Keratinocyte (primary cell): ENCODE data around the gene FRMPD1. TPM values are rescaled to one million over a fixed set of nuclear protein-coding genes. Genes with fewer than 3 reads are reported as not detected.

Source experiments
- DNase-seq: peaks from one replicate; pipeline ENCODE4 v3.0.0-alpha.2; 2011; ENCODE audit warnings: low read depth, missing footprints, low spot score
- FAIRE-seq: peaks from 2 replicates; lab custom pipeline; 2011; peaks lifted over from hg19 to GRCh38; lab: Jason Lieb, UNC
- H2AFZ ChIP-seq: 2 replicates; pipeline ENCODE4 v1.6.0; 2012; ENCODE audit warnings: low read length, control low read depth, inconsistent platforms; ENCODE audit not compliant: control insufficient read depth
- H3K27ac ChIP-seq: 2 replicates; pipeline ENCODE4 v1.5.1; 2011; ENCODE audit warnings: low read length; ENCODE audit not compliant: control insufficient read depth, insufficient read depth
- H3K27me3 ChIP-seq: 3 replicates; pipeline ENCODE4 v1.6.0; 2011; ENCODE audit warnings: low read length; ENCODE audit not compliant: control insufficient read depth, insufficient read depth; ENCODE audit errors: extremely low read depth
- H3K36me3 ChIP-seq, 2 experiments: 2 replicates in 1 of 2; 3 replicates in 1 of 2; pipeline ENCODE4 v1.5.1; 2011; ENCODE audit warnings: low read length in 2 of 2, mild to moderate bottlenecking in 1 of 2; ENCODE audit not compliant: control insufficient read depth in 2 of 2, insufficient read depth in 2 of 2; ENCODE audit errors: extremely low read depth in 1 of 2
- H3K4me1 ChIP-seq: 3 replicates; pipeline ENCODE4 v1.5.1; 2011; ENCODE audit warnings: low read length; ENCODE audit not compliant: control insufficient read depth, insufficient read depth; ENCODE audit errors: extremely low read depth
- H3K4me2 ChIP-seq: 3 replicates; pipeline ENCODE4 v1.6.0; 2011; ENCODE audit warnings: low read depth, low read length; ENCODE audit not compliant: control insufficient read depth, insufficient read depth; ENCODE audit errors: extremely low read depth
- H3K4me3 ChIP-seq, 3 experiments: fragments of 200-600 bp in 1 of 3; sonication (generic) in 1 of 3; 2 replicates in 2 of 3; 3 replicates in 1 of 3; pipeline ENCODE4 v1.5.1; 2011 to 2016; ENCODE audit warnings: low read length in 3 of 3, mild to moderate bottlenecking in 3 of 3, control low read depth in 2 of 3, inconsistent platforms in 1 of 3, low read depth in 1 of 3, mixed read lengths in 1 of 3, mixed run types in 1 of 3, moderate library complexity in 1 of 3; ENCODE audit not compliant: control insufficient read depth in 2 of 3, insufficient read depth in 2 of 3; ENCODE audit errors: extremely low read depth in 1 of 3
- H3K79me2 ChIP-seq: 2 replicates; pipeline ENCODE4 v1.6.0; 2012; ENCODE audit warnings: low read length; ENCODE audit not compliant: control insufficient read depth, insufficient read depth
- H3K9ac ChIP-seq: 3 replicates; pipeline ENCODE4 v1.6.0; 2011; ENCODE audit warnings: low read length; ENCODE audit not compliant: control insufficient read depth, insufficient read depth; ENCODE audit errors: extremely low read depth
- H3K9me1 ChIP-seq: 3 replicates; pipeline ENCODE4 v1.6.0; 2011; ENCODE audit warnings: low read length; ENCODE audit not compliant: control insufficient read depth, insufficient read depth; ENCODE audit errors: extremely low read depth
- H3K9me3 ChIP-seq: 2 replicates; pipeline ENCODE4 v1.5.1; 2012; ENCODE audit warnings: low read depth, low read length; ENCODE audit not compliant: control insufficient read depth
- H4K20me1 ChIP-seq: 3 replicates; pipeline ENCODE4 v1.6.0; 2011; ENCODE audit warnings: low read length; ENCODE audit not compliant: control insufficient read depth, insufficient read depth; ENCODE audit errors: extremely low read depth
- EZH2 ChIP-seq: IDR thresholded peaks from one replicate; pipeline ENCODE4 v1.6.1; 2012; ENCODE audit warnings: inconsistent platforms, mild to moderate bottlenecking, low read length, moderate library complexity
- dilution Hi-C: fragments of 300-500 bp; cut with MboI; formaldehyde crosslinking; loops from one replicate; pipeline ENCODE4 v1.7.0; 2020; ENCODE audit warnings: low sequenced_read_pairs; ENCODE audit not compliant: extremely low pct_ligation_motif_present
- polyA plus RNA-seq, 5 experiments: library from polyadenylated mRNA; depleted of rRNA in 3 of 5; stranded (reverse) in 3 of 5; stranded (forward) in 1 of 5; unstranded in 1 of 5; fragments of >200 nt; gene quantifications; 1 replicate in 1 of 5; 2 replicates in 3 of 5; 3 replicates in 1 of 5; pipeline versions ENCODE4 v1.2.1 to v1.2.3, GENCODE V29; 2011 to 2012; ENCODE audit warnings: missing spikeins in 2 of 5, low read depth in 1 of 5, low replicate concordance in 1 of 5
- TF ChIP-seq, protein P1 (sequence below), 3 experiments: IDR thresholded peaks in 1 of 3; conservative IDR thresholded peaks in 1 of 3; optimal IDR thresholded peaks in 1 of 3; 2 replicates in 2 of 3; 3 replicates in 1 of 3; pipeline versions ENCODE3 to v1.5.1; 2011; ENCODE audit warnings: low read length in 3 of 3, mild to moderate bottlenecking in 3 of 3, moderate library complexity in 2 of 3, control low read depth in 1 of 3, inconsistent platforms in 1 of 3; ENCODE audit not compliant: insufficient read depth in 2 of 3; ENCODE audit errors: extremely low read depth in 1 of 3

The FRMPD1 gene
- polyA plus RNA-seq, 1 donor (not counting 4 experiments of a cell fraction or from before 2014, with no cell fraction given) = 0.01 TPM

DNA sequence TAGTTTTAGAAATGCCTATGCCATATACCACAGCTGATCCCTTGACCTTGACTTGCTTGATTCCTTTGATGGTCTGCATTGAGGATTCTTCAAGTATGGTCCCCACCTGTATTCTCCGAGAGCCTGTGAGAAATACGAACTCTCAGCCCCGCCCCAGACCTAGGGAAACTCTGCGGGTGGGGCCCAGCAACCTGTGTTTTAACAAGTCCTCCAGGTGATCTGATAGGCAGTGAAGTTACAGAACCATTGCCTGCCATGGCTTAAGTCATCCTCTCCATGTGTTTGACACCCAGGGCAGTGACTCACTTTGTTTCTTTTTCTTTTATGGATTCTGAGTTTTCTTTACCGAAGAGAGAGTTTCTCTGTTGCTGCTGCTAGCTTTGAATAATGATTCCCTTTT is 18.5 kb downstream of the FRMPD1 start:
- Histone ChIP-seq H3K27ac (no peak overlapping the region), H3K9me3 (no peaks in the 10 kb centered on the region), H4K20me1 (no peaks in the 10 kb centered on the region), H3K36me3 (no peaks in the 10 kb centered on the region), H2AFZ (no peak overlapping the region), H3K9me1 (no peaks in the 10 kb centered on the region), H3K9ac (no peak overlapping the region), H3K4me3 (peak overlapping the region in 1 of 3 experiments; percentile 5), H3K79me2 (no peaks in the 10 kb centered on the region), H3K4me2 (peak overlapping the region; percentile 49), H3K4me1 (peaks cover 2% of the 10 kb centered on the region), H3K27me3 (peaks cover 3% of the 10 kb centered on the region)
- DNase-seq = no peak
- FAIRE-seq = no peak
- dilution Hi-C loops = no loop called here
- TF ChIP-seq, protein P1, sequence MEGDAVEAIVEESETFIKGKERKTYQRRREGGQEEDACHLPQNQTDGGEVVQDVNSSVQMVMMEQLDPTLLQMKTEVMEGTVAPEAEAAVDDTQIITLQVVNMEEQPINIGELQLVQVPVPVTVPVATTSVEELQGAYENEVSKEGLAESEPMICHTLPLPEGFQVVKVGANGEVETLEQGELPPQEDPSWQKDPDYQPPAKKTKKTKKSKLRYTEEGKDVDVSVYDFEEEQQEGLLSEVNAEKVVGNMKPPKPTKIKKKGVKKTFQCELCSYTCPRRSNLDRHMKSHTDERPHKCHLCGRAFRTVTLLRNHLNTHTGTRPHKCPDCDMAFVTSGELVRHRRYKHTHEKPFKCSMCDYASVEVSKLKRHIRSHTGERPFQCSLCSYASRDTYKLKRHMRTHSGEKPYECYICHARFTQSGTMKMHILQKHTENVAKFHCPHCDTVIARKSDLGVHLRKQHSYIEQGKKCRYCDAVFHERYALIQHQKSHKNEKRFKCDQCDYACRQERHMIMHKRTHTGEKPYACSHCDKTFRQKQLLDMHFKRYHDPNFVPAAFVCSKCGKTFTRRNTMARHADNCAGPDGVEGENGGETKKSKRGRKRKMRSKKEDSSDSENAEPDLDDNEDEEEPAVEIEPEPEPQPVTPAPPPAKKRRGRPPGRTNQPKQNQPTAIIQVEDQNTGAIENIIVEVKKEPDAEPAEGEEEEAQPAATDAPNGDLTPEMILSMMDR (optimal IDR thresholded peaks at IDR 0.05 in 1 of 3, IDR thresholded peaks at IDR 0.05 in 1 of 3, conservative IDR thresholded peaks at IDR 0.05 in 1 of 3; ENCODE audit: extremely low read depth in 1 of 3, insufficient read depth in 2 of 3, low read length in 3 of 3) = no peak
- no peak for TF ChIP-seq EZH2

DNA sequence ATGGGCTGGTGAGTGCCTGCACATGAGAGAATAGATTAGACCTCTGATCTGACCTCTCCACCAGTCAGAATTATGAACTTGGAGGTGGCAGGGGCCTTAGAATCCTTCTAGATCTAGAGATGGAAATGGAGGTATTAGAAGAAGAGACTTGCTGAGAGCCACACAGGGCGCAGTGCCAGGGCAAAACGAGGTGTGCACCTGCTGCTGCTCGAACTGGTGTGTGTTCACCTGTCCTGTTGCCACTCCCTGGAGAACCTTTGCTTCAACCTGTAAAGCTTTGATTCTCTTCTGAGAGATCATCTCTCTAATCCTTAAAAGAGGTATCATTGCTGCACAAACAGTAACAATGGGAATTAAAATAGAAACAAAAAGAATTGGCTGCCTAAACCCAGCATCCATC is 24.9 kb downstream of the FRMPD1 start:
- FAIRE-seq (no peak), DNase-seq (no peak)
- Histone ChIP-seq H3K27ac (no peak overlapping the region), H3K79me2 (no peaks in the 10 kb centered on the region), H4K20me1 (no peaks in the 10 kb centered on the region), H2AFZ (no peak overlapping the region), H3K36me3 (no peaks in the 10 kb centered on the region), H3K4me2 (no peak overlapping the region), H3K27me3 (peaks cover 14% of the 10 kb centered on the region), H3K4me1 (no peaks in the 10 kb centered on the region), H3K9me3 (no peaks in the 10 kb centered on the region), H3K9ac (no peak overlapping the region), H3K9me1 (no peaks in the 10 kb centered on the region), H3K4me3 (no peak overlapping the region)
- dilution Hi-C loops = no loop called here
- TF ChIP-seq, protein P1 (optimal IDR thresholded peaks at IDR 0.05 in 1 of 3, IDR thresholded peaks at IDR 0.05 in 1 of 3, conservative IDR thresholded peaks at IDR 0.05 in 1 of 3; ENCODE audit: extremely low read depth in 1 of 3, insufficient read depth in 2 of 3, low read length in 3 of 3) = no peak
- TF ChIP-seq EZH2 = no peak
